ENCODE measurements around the gene TYMP.

DNA sequence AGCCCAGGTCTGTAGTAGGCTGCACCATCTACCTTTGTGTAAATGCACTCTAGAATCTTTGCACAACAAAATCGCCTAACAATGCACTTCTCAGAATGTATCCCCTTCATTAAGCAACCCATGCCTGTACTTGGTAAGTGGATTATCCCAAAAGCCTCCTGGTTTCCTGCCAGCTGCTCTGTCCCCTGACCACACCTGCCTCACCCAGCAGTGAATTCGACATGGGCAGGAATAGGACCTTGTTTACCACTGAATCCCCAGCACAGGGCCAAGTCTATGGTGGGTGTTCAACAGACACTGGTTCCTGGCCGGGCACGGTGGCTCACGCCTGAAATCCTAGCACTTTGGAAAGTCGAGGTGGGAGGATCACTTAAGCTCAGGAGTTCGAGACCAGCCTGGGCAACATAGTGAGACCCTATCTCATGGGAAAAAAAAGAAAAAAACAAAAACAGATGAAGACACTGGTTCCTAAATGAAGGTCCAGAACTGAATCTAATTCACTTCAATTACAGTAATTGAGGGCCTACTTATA lies 38.0 kb upstream of the TYMP start:
- TF ChIP-seq, protein P1, sequence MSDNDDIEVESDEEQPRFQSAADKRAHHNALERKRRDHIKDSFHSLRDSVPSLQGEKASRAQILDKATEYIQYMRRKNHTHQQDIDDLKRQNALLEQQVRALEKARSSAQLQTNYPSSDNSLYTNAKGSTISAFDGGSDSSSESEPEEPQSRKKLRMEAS (IDR thresholded peaks at IDR 0.05), result no peak
- TF ChIP-seq, protein P2, sequence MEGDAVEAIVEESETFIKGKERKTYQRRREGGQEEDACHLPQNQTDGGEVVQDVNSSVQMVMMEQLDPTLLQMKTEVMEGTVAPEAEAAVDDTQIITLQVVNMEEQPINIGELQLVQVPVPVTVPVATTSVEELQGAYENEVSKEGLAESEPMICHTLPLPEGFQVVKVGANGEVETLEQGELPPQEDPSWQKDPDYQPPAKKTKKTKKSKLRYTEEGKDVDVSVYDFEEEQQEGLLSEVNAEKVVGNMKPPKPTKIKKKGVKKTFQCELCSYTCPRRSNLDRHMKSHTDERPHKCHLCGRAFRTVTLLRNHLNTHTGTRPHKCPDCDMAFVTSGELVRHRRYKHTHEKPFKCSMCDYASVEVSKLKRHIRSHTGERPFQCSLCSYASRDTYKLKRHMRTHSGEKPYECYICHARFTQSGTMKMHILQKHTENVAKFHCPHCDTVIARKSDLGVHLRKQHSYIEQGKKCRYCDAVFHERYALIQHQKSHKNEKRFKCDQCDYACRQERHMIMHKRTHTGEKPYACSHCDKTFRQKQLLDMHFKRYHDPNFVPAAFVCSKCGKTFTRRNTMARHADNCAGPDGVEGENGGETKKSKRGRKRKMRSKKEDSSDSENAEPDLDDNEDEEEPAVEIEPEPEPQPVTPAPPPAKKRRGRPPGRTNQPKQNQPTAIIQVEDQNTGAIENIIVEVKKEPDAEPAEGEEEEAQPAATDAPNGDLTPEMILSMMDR (IDR thresholded peaks at IDR 0.05; ENCODE audit: control extremely low read depth in 1 of 3, insufficient read depth in 1 of 3, low read depth in 1 of 3, low read length in 3 of 3), result no peak
- TF ChIP-seq, protein P3, sequence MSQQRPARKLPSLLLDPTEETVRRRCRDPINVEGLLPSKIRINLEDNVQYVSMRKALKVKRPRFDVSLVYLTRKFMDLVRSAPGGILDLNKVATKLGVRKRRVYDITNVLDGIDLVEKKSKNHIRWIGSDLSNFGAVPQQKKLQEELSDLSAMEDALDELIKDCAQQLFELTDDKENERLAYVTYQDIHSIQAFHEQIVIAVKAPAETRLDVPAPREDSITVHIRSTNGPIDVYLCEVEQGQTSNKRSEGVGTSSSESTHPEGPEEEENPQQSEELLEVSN (IDR thresholded peaks at IDR 0.05), result no peak
- TF ChIP-seq RXRA (IDR thresholded peaks at IDR 0.05; ENCODE audit: insufficient read depth, low read depth, low read length) (no peak), SP1 (IDR thresholded peaks at IDR 0.05; ENCODE audit: low read depth, low read length) (no peak), CREB1 (IDR thresholded peaks at IDR 0.05) (no peak), HDAC2 (IDR thresholded peaks at IDR 0.05; ENCODE audit: borderline replicate concordance in 1 of 2, low read depth in 2 of 2, low read length in 2 of 2) (no peak), YY1 (IDR thresholded peaks at IDR 0.05; ENCODE audit: low read depth, low read length) (no peak), RAD21 (IDR thresholded peaks at IDR 0.05 in 1 of 2, conservative IDR thresholded peaks at IDR 0.05 in 1 of 2; ENCODE audit: low read depth in 2 of 2, low read length in 2 of 2) (no peak)
